GM21515 (cell line): ENCODE data around the gene RBM39.
"Not testable (repeated sequence)": the region's sequence is repeated elsewhere in the genome, so short reads cannot be mapped to it uniquely, and the experiment has no call there.

Source experiments
- ATAC-seq: cut with Tn5 transposase; IDR thresholded peaks from one replicate; pipeline ENCODE4 v1.9.1; 2021; ENCODE audit not compliant: unreplicated experiment

RBM39 gene

GRCh38 chr20:35726842-35727711 is 15.0 kb downstream of the RBM39 start:
- ATAC-seq = no peak

DNA sequence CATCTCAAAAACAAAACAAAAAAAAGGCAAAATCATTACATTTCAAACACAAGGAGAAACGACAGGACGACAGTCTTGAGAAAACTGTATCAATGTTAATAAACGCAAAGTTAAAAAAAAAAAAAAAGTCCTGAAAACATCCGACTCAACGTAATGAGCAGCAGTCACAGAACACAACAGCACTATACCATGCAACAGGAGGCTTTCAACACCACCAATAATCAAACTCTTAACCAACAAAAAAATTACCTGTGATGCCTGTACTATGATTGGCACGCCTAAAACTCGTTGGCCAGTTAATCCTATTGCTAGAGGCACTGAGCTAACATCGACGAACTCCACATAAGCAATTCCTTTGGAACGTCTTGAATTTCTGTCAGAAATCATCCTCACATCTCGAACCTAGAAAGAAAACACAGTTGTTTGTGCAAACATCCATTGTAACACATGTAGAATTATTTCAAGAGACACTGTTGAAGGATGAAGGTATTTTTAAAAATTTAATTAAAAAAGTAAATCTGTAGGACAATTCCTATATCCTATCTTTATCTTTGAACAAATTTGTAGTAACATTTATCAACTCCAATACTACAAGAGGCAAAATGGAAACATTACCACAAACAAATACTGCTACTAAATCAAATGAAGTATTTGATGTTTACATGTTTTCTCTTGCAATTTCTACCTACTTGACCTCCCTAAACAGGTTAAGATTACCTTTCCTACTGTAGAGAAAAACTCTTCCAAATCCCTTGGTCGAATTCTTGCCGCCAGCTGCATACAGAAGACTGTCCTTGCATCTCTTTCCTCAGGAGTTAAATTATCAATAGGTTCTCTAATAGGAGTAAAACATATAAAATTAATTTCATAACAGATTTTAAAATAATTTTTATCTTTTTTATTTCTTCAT is 17.5 kb downstream of the RBM39 start:
- ATAC-seq = no peak

- not testable (repeated sequence) for ATAC-seq
Measured at GRCh38 chr20:35723652-35724320, 18.3 kb downstream of the RBM39 start.

- ATAC-seq = not testable (repeated sequence)
Measured at GRCh38 chr20:35723275-35723639, 18.8 kb downstream of the RBM39 start.

GRCh38 chr20:35721621-35722020 is 20.4 kb downstream of the RBM39 start:
- no peak for ATAC-seq

DNA sequence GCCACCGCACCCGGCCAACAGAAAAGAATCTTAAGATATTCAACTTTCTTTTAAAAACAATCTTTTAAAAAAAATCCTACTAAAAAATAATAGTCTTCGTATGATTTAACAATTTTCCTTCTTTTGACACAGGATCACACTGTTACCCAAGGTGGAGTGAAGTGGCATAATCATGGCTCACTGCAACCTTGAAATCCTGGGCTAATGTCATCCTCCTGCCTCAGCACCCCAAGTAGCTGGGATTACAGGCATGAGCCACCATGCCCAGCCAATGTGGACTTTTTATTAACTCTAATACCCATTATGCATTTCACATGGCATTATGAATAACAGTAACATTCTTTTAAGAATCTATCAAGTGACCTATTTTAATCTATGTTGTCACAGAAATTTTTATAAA is 20.8 kb downstream of the RBM39 start:
- no peak for ATAC-seq

DNA sequence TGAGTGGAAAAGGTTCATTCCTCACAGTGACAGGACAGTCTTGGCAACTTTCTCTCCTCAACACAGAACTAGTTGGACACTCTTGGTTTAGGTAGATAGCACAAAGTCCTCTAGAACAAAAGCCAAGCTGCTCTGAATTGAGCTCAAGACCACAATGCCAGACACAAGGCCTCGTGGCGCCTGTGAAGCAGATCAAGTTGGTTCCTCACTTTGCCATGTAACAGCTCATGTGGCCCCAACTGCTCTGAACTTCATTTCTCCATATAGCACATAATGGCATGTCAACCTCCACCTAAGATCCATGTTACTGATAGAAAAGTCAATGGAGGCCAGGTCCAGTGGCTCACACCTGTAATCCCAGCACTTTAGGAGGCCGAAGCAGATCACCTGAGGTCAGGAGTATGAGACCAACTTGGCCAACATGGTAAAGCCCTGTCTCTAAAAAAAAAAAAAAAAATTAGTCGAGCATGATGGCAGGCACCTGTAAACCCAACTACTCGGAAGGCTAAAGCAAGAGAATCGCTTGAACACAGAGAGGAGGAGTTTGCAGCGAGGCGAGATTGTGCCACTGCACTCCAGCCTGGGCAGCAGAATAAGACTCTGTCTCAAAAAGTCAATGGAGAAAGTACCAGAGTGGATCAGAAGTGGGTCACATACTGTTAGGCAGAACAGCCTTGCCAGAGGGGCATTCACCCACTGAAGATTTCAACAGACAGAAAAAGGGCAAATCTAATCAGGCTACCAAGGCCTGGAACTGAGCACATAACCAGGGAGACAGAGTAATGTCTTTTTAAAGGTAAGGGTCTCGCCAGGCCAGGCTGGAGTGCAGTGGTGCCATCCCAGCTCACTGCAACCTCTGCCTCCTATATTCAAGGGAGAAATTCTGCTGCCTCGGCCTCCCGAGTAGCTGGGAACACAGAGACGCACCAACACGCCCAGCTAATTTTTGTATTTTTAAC is 21.6 kb downstream of the RBM39 start:
- ATAC-seq = no peak

- no peak for ATAC-seq
Measured at GRCh38 chr20:35719717-35720116, 22.3 kb downstream of the RBM39 start.

DNA sequence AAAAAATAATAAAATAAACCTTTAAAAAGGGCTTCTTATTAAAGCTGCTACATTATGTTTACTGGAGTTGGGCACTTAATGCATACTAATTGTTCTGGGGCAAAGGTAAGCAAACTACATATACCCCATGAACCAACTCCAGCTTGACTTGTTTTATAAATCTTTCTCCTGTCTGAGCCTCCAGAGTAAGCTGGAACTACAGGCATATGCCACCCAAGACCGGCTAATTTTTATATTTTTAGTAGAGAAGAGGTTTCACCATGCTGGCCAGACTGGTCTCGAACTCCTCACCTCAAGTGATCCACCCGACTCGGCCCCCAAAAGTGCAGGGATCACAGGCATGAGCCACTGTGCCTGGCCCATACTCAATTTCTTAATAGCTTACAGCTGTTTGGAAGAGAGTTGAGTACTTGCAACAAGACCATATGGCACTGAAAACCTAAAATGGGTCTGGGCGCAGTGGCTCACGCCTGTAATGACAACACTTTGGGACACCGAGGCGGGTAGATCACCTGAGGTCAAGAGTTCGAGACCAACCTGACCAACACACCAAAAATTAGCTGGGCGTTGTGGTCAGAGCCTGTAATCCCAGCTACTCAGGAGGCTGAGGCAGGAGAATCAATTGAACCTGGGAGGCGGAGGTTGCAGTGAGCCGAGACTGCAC is 23.0 kb downstream of the RBM39 start:
- ATAC-seq = no peak

DNA sequence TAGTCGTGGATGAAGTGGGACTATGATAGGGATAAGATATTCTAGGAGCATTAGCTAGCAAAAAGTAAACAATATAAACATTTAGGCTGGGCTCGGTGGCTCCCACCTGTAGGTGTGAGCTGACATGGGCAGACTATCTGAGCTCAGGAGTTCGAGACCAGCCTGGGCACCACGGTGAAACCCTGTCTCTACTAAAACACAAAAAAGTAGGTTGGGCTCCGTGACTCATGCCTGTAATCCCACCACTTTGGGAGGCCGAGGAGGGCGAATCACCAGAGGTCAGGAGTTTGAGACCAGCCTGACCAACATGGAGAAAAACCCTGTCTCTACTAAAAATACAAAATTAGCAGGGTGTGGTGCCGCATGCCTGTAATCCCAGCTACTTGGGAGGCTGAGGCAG is 23.7 kb downstream of the RBM39 start:
- ATAC-seq = not testable (repeated sequence)

GRCh38 chr20:35716330-35716729 is 25.7 kb downstream of the RBM39 start:
- ATAC-seq = no peak

DNA sequence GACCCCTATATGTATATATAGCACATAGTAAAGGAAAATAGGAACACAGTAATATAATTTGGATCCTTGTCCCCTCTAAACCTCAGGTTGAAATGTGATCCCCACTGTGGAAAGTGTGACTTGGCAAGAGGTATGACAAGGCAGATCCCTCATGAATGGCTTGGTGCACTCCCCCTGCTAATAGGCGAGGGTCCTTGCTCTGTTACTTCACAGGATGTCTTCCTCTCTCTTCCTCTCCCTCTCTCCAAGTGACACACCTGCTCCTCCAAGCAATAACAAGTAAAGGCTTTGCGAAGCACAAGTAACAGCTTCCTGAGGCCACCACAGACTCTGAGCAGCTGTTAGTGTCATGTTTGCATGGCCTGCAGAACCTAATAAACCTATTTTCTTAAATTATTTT is 26.4 kb downstream of the RBM39 start:
- no peak for ATAC-seq

DNA sequence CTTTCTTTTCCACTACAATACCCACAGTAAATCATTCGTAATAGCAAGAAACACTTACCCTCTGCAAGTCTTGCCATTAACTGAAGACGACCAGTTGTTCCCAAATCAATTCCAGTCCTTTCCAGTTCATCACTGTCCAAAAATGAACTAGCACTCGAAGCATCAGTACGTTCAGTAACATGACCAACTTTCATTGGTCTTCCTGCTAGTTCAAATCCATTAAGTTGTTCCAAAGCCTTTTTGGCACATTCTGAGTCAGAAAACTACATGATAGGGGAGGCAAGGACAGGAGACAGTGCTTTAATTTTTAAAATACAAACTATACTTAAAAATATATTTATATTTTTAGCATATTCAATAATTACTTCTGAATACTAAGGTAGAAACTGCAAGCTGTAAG is 27.9 kb downstream of the RBM39 start:
- ATAC-seq = no peak

GRCh38 chr20:35713120-35713519 is 28.9 kb downstream of the RBM39 start:
- not testable (repeated sequence) for ATAC-seq

DNA sequence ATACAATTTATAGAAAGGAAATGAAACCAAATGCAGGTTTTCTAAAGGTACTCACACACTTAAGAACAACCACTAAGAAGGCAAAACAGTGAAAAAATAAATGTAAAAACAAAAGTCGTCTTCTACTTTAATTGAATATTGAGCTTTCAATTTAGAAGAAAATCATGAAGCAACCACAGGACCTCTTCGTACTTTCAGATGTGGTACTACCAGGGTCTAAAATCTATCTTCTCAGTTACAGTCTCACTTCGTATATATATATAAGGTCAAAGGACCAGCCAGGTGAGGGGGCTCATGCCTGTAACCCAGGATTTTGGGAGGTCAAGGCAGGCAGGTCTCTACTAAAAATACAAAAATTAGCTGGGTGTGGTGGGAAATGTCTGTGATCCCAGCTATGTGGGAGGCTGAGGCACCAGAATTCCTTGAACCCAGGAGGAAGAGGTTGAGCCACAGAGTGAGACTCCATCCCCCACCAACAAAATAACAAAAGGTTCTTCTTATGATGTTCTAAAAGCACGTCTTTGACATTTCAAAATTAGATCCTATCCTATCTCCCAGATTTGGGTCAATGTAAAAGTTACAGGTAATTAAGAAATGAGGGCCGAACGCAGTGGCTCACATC is 30.4 kb downstream of the RBM39 start:
- ATAC-seq = no peak

DNA sequence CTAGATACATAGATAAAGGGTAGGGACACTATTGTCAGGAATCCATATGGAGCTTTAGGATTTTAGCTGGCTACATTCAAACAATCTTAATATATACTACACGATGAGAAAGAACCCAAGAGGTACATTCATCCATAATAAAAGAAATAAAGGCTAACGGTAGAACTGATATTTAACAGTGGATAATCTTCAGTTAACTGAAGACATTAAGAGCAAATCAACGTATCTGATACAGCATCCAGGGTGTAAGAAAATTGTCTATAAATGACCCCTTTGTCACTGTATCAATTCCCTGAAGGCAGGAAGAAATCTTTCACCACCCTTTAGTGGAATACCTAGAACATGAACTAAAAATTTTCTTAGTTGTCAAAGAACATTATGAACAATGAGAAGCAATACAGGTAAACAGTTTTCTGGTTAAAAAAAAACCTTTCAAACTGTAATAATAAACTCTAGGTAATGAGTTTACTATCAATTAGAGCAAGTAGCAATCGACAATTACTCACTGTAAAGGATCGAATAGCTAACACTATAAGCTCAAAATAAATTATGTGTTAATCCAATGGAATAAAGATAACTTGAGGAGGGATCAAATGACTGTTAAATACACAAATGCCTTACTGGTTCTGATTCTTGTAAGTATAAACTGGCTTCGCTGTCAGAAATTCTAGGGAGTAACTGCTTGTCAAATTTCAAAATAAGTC is 31.0 kb downstream of the RBM39 start:
- no peak for ATAC-seq

GRCh38 chr20:35710039-35710438 is 32.0 kb downstream of the RBM39 start:
- no peak for ATAC-seq

- no peak for ATAC-seq
Measured at GRCh38 chr20:35709259-35709658, 32.8 kb downstream of the RBM39 start.

- no peak for ATAC-seq
Measured at GRCh38 chr20:35708502-35708901, 33.6 kb downstream of the RBM39 start.
